Activated T-cell treated with anti-CD3 and anti-CD28 coated beads for 1 hour (primary cell): ENCODE results near the gene STAMBP.
"Not testable (repeated sequence)": the region's sequence is repeated elsewhere in the genome, so short reads cannot be mapped to it uniquely, and the experiment has no call there.

Experiments used
- DNase-seq: peaks from one replicate; pipeline ENCODE4 v3.0.0-alpha.2; 2020; ENCODE audit warnings: low read depth

The STAMBP gene

GRCh38 chr2:73887596-73888353 is 59.0 kb downstream of the STAMBP start:
- DNase-seq: not testable (repeated sequence)

- no peak for DNase-seq
Observed at GRCh38 chr2:73888388-73888787, 59.6 kb downstream of the STAMBP start.

GRCh38 chr2:73889206-73889605 is 60.4 kb downstream of the STAMBP start:
- no peak for DNase-seq

- DNase-seq: no peak
Observed at GRCh38 chr2:73890301-73891092, 61.7 kb downstream of the STAMBP start.

GRCh38 chr2:73891276-73891901 is 62.6 kb downstream of the STAMBP start:
- no peak for DNase-seq

GRCh38 chr2:73892631-73893329 is 64.0 kb downstream of the STAMBP start, which contains the start of gene ACTG2:
Gene ACTG2 (plus strand): TSS chr2:73893008. CDS start chr2:73901312, 8,304 bp downstream.
- no peak for DNase-seq

GRCh38 chr2:73893764-73894474 is 65.2 kb downstream of the STAMBP start:
- DNase-seq: no peak

GRCh38 chr2:73894475-73894850 is 65.7 kb downstream of the STAMBP start:
- DNase-seq: no peak

- DNase-seq: no peak
Observed at GRCh38 chr2:73894877-73895276, 66.1 kb downstream of the STAMBP start.

GRCh38 chr2:73895473-73895872 is 66.7 kb downstream of the STAMBP start:
- DNase-seq: no peak

- DNase-seq: peak; percentile 7
Observed at GRCh38 chr2:73896362-73897239, 67.8 kb downstream of the STAMBP start.

- DNase-seq: no peak
Observed at GRCh38 chr2:73897240-73897583, 68.5 kb downstream of the STAMBP start.

GRCh38 chr2:73897934-73898333 is 69.2 kb downstream of the STAMBP start:
- no peak for DNase-seq

GRCh38 chr2:73899801-73900336 is 71.1 kb downstream of the STAMBP start:
- no peak for DNase-seq

- DNase-seq: no peak
Observed at GRCh38 chr2:73901143-73901542, 72.4 kb downstream of the STAMBP start.

- DNase-seq: no peak
Observed at GRCh38 chr2:73902284-73902683, 73.5 kb downstream of the STAMBP start.

- no peak for DNase-seq
Observed at GRCh38 chr2:73903313-73903712, 74.6 kb downstream of the STAMBP start.

GRCh38 chr2:73903949-73904613 is 75.3 kb downstream of the STAMBP start:
- DNase-seq: not testable (repeated sequence)

- DNase-seq: no peak
Observed at GRCh38 chr2:73904952-73905351, 76.2 kb downstream of the STAMBP start.
